GM19372 (cell line): ENCODE results near the gene EIF2S2.
"Not testable (repeated sequence)": the region's sequence is repeated elsewhere in the genome, so short reads cannot be mapped to it uniquely, and the experiment has no call there.

ENCODE experiments used
- ATAC-seq: cut with Tn5 transposase; IDR thresholded peaks from one replicate; pipeline ENCODE4 v1.9.1; 2021; ENCODE audit warnings: mild to moderate bottlenecking, low read depth, moderate library complexity; ENCODE audit not compliant: unreplicated experiment

Gene EIF2S2, protein sequence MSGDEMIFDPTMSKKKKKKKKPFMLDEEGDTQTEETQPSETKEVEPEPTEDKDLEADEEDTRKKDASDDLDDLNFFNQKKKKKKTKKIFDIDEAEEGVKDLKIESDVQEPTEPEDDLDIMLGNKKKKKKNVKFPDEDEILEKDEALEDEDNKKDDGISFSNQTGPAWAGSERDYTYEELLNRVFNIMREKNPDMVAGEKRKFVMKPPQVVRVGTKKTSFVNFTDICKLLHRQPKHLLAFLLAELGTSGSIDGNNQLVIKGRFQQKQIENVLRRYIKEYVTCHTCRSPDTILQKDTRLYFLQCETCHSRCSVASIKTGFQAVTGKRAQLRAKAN

DNA sequence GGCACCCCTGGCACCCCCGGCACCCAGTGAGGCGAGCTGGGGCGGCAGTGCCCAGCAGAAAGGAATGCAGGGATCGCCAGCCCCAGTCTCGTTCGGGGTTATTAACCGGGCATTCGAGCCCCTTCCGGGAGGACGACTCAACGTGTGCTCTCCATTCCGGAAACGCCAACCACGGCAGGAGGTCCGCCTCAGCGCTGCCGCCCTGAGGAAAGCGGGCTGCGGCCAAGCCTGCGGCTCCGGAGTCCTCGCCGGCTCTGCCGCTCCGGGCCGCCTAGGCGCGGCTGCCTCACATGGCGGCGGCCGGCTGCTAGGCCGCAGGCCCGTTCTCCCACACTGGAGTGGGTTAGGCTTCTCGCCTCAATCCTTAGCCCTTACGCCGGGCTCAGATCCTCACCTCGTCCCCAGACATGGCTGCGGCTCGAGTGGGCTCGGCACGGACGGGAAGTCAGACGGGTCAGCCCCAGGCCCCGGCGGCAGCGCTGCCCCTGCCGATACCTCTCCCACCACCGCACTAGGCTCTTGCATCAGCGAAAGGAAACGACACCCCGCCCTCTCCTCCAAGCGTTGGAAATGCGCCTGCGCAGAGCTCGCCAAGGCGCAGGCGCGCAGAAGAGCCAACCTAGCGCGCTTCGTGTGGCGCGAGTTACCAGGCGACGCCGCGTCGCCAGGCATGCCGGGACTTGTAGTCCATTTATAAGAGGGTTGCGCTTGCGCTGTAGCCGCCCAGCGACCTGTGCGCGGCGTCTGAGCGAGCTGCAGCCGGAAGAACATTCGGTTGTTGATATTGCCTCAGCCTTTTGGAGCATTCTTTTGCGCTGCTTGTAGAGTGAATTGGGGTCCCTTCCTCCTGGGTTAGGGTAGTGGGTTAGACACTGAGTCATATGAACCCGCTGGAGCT lies at the start of gene EIF2S2:
TSS of gene EIF2S2 (minus strand) at position 542 of the 898 bp plus-strand sequence. CDS start at position 409, 133 bp downstream.
- ATAC-seq = peak; percentile 89

DNA sequence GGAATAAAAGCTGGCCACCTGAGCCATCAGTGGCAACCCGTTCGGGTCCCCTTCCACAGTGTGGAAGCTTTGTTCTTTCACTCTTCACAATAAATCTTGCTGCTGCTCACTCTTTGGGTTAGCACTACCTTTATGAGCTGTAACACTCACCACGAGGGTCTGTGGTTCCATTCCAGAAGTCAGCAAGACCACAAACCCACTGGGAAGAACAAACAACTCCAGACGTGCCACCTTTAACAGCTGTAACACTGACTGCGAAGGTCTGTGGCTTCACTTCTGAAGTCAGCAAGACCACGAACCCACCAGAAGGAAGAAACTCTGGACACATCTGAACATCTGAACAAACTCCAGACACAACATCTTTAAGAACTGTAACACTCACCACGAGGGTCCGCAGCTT lies 45.7 kb upstream of the EIF2S2 start:
- ATAC-seq = not testable (repeated sequence)

DNA sequence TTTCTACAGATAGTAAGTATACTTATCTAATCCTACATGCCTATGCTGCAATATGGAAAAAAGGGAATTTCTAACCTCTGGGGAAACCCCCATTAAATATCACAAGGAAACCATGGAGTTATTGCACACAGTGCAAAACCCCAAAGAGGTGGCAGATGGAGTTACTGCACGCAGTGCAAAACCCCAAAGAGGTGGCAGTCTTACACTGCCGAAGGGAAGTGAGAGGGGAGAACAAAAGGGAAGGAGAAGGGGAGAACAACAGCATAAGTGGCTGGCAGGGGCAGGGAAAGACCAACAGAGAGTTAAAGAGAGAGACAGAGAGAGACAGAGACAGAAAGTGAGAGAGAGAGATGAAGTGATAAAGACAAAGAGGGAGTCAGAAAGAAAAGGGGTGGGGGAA lies 43.8 kb upstream of the EIF2S2 start:
- ATAC-seq = no peak

DNA sequence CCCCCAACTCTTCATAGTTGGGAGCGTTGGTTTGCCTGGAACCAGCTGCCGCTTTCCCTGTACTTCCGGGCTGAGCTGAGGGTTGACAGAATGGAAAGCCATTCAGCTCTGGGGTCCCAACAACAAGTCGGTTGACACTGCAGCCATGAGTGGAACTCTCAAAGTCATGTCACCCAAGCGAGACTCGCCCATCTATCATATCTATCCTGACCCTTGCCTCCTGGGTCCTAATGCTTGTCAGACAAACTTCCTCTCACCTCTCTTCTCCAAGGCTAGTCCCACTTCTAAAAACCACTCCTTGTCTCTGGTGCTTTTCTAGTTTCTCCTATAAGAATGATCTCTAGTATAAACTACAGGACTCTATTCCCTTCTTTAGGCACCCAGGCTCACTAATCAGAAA lies 41.1 kb upstream of the EIF2S2 start:
- not testable (repeated sequence) for ATAC-seq

DNA sequence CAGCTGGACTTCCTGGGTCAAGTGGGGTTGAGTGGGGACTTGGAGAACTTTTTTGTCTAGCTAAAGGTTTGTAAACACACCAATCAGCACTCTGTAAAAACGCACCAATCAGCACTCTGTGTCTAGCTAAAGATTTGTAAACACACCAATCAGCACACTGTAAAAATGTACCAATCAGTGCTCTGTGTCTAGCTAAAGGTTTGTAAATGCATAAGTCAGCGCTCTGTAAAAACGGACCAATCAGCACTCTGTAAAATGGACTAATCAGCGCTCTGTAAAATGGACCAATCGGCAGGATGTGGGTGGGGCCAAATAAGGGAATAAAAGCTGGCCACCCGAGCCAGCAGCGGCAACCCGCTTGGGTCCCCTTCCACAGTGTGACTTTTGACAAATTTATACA lies 40.0 kb upstream of the EIF2S2 start:
- ATAC-seq = not testable (repeated sequence)

DNA sequence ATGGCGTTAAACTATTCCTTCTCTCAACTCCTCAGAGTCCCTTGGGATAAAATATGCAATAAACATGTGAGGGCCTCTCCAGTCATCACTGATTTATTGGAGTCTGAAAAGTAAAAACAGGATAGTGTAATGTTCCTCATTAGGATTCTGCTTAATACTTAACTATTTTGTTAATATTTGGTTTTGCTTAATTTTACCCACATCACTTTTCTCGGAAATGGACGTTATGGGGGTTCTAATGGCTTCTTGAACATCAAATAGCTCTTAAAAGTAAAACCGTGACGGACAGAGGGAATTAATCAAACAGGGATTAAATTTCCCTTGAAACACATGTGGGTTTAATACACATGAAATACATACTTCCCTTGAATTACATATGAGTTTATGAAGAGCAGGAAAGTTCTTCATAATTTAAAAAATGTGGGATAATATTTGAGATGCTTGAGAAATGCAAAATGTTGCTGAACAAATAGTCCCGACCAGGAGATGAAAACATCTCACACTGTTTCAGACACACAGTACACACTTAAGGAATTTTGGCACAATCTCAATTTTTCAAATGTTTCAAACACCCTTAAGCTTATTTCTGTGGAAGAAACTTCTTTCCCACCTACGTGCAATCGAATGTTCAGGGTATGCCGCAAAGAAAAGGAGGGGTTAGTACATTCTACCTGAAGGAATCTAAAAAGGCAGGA lies 38.4 kb upstream of the EIF2S2 start:
- ATAC-seq = no peak

DNA sequence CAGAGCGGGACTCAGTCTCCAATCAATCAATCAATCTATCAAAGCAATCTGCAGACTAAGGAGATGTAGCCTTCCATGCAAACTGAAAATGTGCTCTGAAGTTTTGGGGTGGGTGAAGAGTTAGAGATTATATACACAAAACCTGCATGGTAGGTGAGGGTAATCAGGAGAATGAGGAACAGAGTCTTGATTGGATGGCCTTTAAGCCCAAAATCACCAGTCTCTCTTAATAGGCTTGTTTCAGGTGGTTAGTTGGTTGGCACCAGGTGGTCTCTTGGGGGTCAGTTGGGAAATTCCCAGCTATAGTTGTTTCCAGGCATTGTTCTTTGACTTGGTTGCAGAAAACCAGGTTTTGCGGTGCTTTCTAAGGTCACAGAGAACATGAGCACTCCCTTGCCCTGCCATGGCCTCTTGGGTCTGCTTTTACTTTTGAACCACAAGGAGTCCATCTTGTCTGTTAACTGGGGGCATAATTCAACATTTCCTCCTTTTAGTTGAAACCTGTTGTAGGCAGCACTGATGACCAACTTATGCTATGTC lies 33.3 kb upstream of the EIF2S2 start:
- ATAC-seq = no peak

DNA sequence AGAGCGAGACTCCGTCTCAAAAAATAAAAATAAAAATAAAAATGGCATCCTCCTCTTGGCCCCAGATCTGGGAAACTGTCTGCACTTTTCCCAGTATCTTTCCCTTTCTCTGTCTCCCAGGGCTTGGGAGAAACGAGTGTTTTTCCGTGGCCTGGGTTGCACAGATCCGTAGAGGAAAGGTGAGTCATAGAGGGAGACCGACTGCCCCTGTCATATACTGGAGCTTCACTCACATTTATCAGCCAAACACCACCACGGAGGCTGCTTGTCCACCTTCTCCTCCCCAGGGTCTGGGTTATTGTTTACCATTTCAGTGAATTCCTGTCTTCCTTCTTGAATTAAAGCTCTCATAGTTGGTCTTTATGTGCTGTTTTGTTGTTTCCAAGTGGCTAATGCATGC lies 31.9 kb upstream of the EIF2S2 start:
- ATAC-seq = no peak

DNA sequence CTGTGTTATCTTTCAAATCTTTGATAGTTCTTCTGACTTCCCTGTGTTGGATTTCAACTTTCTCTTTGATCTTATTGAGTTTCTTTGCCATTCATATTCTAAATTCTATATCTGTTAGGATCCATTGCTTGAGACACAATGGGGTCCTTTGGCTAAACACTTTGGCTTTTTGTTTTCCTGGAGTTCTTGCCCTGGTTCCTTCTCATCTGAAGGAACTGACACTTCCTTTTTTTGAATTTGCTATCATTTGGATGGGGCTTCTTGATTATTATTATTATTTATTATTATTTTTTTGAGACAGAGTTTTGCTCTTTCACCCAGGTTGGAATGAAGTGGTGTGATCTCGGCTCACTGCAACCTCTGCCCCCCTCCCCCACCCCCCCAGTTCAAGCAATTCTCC lies 30.1 kb upstream of the EIF2S2 start:
- no peak for ATAC-seq

DNA sequence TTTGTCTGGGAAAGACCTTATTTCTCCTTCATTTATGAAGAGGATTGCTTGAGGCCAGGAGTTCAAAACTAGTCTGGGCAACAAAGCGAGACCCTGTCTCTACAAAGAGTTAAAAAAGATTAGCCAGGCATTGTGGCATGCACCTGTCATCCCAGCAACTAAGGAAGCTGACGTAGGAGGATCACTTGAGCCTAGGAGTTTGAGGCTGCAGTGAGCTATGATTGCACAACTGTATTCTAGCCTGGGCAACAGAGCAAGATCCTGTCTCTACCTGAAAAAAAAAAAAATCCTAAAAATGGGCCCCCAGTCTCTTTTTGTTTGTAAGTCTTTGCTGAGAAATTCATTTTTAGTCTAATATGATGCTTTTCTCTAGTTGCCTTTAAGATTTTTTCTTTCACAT lies 29.2 kb upstream of the EIF2S2 start:
- ATAC-seq = no peak

DNA sequence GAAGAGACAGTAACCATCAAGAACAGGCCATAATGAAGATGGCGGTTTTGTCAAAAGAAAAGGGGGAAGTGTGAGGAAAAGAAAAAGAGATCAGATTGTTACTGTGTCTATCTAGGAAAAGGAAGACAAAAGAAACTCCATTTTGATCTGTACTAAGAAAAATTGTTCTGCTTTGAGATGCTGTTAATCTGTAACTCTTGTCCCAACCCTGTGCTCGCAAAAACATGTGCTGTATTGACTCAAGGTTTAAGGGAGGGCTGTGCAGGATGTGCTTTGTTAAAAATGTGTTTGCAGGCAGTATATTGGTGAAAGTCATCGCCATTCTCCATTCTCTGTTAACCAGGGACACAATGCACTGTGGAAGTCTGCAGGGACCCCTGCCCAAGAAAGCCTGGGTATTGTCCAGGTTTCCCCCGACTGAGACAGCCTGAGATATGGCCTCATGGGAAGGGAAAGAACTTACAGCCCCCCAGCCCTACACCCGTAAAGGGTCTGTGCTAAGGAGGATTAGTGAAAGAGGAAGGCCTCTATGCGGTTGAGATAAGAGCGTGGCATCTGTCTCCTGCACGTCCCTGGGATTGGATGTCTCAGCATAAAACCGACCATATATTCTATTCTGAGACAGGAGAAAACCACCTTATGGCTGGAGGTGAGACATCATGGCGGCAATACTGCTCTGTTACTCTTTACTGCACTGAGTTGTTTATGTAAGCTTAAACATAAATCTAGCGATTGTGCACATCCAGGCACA lies 23.7 kb upstream of the EIF2S2 start:
- not testable (repeated sequence) for ATAC-seq

DNA sequence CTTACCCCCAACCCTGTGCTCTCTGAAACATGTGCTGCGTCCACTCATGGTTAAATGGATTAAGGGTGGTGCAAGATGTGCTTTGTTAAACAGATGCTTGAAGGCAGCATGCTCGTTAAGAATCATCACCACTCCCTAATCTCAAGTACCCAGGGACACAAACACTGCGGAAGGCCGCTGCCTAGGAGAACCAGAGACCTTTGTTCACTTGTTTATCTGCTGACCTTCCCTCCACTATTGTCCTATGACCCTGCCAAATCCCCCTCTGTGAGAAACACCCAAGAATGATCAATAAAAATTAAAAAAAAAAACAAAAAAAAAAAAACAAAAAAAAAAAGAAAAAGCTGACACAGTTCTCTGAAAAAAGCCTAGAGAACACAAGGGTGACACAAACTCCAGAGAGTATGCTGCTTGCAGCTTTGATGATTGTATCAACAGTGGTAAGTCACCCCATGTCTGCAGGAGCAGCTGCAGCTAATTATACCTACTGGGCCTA lies 21.4 kb upstream of the EIF2S2 start:
- not testable (repeated sequence) for ATAC-seq

DNA sequence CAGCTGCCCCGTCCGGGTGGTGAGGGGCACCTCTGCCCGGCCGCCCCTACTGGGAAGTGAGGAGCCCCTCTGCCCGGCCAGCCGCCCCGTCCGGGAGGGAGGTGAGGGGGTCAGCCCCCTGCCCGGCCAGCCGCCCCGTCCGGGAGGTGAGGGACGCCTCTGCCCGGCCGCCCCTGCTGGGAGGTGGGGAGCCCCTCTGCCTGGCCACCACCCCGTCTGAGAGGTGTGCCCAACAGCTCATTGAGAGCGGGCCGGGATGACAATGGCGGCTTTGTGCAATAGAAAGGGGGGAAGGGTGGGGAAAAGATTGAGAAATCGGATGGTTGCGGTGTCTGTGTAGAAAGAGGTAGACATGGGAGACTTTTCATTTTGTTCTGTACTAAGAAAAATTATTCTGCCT lies 20.9 kb upstream of the EIF2S2 start:
- not testable (repeated sequence) for ATAC-seq

DNA sequence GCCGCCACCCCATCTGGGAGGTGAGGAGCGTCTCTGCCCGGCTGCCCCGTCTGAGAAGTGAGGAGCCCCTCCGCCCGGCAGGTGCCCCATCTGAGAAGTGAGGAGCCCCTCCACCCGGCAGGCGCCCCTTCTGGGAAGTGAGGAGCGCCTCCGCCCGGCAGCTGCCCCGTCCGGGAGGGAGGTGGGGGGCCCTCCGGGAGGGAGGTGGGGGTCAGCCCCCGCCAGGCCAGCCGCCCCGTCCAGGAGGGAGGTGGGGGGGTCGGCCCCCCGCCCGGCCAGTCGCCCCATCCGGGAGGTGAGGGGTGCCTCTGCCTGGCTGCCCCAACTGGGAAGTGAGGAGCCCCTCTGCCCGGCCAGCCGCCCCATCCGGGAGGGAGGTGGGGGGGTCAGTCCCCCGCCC lies 20.4 kb upstream of the EIF2S2 start:
- ATAC-seq = not testable (repeated sequence)

DNA sequence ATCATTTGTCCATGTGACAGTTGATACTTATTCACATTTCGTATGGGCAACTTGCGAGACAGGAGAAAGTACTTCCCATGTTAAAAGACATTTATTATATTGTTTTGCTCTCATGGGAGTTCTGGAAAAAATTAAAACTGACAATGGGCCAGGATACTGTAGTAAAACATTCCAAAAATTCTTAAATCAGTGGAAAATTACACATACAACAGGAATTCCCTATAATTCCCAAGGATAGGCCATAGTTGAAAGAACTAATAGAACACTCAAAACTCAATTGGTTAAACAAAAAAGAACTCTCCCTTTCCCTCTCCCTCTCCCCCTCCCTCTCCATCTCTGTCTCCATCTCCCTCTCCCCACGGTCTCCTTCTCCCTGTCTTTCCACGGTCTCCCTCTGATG lies 19.4 kb upstream of the EIF2S2 start:
- ATAC-seq = no peak

DNA sequence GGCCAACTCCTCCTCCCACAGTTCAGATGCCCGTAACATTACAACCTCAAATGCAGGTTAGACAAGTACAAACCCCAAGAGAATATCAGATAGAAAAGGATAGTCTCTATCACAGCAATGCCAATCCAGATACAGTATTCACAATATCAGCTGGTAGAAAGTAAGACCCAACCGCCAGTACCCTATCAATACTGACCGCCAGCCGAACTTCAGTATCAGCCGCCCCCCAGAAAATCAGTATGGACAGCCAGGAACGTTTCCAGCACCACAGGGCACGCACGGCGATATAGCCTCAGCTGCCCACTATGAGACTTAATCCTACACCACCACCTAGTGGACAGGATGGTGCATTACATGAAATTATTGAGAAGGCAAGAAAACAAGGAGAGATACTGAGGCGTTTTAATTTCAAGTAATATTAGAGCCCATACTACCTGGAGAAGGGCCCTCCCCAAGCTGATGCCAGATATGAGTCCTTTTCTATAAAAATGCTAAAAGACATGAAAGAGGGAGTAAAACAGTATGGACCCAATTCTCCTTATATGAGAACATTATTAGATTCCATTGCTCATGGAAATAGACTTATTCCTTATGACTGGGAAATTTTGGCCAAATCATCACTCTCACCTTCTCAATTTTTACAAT lies 17.6 kb upstream of the EIF2S2 start:
- no peak for ATAC-seq

DNA sequence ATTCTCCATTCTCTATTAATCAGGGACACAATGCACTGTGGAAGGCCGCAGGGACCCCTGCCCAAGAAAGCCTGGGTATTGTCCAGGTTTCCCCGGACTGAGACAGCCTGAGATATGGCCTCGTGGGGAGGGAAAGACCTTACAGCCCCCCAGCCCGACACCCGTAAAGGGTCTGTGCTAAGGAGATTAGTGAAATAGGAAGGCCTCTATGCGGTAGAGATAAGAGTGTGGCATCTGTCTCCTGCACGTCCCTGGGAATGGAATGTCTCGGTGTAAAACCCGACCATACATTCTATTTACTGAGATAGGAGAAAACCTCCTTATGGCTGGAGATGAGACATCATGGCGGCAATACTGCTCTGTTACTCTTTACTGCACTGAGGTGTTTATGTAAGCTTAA lies 15.7 kb upstream of the EIF2S2 start:
- no peak for ATAC-seq

DNA sequence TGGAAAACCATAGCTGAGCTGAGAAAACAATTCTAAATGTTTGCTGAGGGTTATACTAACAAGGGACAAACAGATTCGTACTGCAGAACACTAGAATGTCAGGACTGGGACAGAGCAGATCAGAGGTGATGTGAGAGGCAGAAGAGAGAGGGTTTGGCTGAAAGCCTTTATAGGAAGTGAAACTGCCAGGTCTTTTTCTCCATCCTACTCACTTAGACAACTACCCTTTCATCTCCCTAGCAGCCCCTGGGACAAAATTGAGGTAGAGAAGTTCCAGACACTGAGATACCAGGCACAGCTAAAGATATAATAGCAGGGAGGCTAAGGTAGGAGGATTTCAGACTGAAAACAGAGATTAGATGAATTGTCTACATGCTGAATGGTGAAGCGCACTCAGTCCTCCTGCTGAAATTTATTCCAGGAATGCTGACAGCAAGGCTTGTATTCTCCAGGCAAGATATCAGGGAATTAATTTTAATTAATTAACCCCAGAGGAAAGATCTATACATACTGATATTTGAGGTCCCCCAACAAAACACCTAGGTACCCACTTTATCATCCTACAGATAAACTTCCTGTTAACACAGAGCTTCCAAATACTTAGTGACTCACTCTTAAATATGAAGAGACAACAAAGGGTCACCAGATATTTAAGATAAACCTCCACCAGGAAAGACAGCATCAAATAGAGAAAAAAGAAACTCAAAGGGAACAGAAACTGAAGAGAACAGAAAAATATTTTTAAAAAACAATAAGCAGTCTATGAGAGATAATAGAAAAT lies 12.6 kb upstream of the EIF2S2 start:
- ATAC-seq = no peak

DNA sequence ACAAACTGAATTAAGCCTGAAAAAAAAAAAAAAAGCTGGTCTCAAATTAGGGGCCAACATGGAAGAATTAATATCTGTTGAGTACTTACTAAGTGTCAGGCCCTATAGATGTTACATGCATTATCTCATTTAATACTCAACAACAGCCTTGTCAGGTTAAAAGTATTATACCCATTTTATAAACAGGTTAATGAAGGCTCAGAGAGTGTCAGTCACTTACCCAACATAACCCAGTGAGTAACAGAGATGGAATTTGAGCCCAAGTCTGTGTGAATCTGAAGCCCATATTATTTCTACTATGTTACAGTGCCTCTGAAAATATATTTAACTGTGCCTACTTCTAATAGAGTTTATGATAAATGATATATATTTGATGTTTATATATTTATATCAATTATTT lies 11.3 kb upstream of the EIF2S2 start:
- ATAC-seq = no peak
